ENCODE measurements around the gene GCN1. TPM values are rescaled to one million over a fixed set of nuclear protein-coding genes. Genes with fewer than 3 reads are reported as not detected.

GCN1 gene
- total RNA-seq, 1 donor from 2014 or later, result 130 TPM

GRCh38 chr12:120144215-120144614, 50.3 kb downstream of the GCN1 start:
- H3K4me1 Mint-ChIP-seq (ENCODE audit: unreplicated experiment), result no peaks in the 10 kb centered on the region
- no peak for DNase-seq (ENCODE audit: extremely low spot score, unreplicated experiment)
- TF ChIP-seq, protein P1, sequence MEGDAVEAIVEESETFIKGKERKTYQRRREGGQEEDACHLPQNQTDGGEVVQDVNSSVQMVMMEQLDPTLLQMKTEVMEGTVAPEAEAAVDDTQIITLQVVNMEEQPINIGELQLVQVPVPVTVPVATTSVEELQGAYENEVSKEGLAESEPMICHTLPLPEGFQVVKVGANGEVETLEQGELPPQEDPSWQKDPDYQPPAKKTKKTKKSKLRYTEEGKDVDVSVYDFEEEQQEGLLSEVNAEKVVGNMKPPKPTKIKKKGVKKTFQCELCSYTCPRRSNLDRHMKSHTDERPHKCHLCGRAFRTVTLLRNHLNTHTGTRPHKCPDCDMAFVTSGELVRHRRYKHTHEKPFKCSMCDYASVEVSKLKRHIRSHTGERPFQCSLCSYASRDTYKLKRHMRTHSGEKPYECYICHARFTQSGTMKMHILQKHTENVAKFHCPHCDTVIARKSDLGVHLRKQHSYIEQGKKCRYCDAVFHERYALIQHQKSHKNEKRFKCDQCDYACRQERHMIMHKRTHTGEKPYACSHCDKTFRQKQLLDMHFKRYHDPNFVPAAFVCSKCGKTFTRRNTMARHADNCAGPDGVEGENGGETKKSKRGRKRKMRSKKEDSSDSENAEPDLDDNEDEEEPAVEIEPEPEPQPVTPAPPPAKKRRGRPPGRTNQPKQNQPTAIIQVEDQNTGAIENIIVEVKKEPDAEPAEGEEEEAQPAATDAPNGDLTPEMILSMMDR (conservative IDR thresholded peaks at IDR 0.05), result no peak
- H3K4me3 Mint-ChIP-seq, result no peak overlapping the region
- H3K36me3 Mint-ChIP-seq, result peaks cover 33% of the 10 kb centered on the region
- H3K9me3 Mint-ChIP-seq, result no peaks in the 10 kb centered on the region
- no peaks in the 10 kb centered on the region for H3K27me3 Mint-ChIP-seq
- no peak overlapping the region for H3K27ac Mint-ChIP-seq

- Mint-ChIP-seq H3K9me3 (no peaks in the 10 kb centered on the region), H3K4me1 (ENCODE audit: unreplicated experiment) (no peaks in the 10 kb centered on the region), H3K27me3 (no peaks in the 10 kb centered on the region), H3K4me3 (no peak overlapping the region), H3K36me3 (peaks cover 25% of the 10 kb centered on the region), H3K27ac (no peak overlapping the region)
- no peak for DNase-seq (ENCODE audit: extremely low spot score, unreplicated experiment)
- TF ChIP-seq, protein P1 (conservative IDR thresholded peaks at IDR 0.05), result no peak
Measured at GRCh38 chr12:120142231-120142877, 52.2 kb downstream of the GCN1 start.

DNA sequence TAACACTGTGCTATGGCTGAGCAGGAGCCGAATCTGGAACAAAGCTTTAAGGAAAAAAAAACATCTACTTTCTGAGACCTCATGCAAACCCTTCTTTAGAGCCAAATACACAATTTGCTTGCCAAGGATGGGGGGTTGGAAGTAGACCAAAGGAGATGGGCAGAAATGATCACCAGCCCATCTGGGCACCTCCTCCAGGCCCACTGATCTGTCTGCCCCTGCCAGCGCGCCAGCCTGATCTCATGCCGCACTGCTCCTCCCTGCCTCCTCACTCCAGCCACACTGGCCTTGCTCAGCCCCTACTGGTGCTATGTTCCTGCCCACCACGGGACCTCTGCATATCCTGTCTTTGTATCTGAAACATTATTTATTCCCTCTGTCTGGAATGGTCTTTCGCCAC, 53.2 kb downstream of the GCN1 start:
- DNase-seq (ENCODE audit: extremely low spot score, unreplicated experiment), result no peak
- Mint-ChIP-seq H3K27me3 (no peaks in the 10 kb centered on the region), H3K4me1 (ENCODE audit: unreplicated experiment) (no peaks in the 10 kb centered on the region), H3K4me3 (no peak overlapping the region), H3K27ac (no peak overlapping the region), H3K9me3 (no peaks in the 10 kb centered on the region), H3K36me3 (peaks cover 25% of the 10 kb centered on the region)
- TF ChIP-seq, protein P1 (conservative IDR thresholded peaks at IDR 0.05), result no peak

GRCh38 chr12:120140603-120141002, 53.9 kb downstream of the GCN1 start:
- peaks cover 25% of the 10 kb centered on the region for H3K36me3 Mint-ChIP-seq

GRCh38 chr12:120139958-120140357, 54.6 kb downstream of the GCN1 start:
- Mint-ChIP-seq H3K4me1 (ENCODE audit: unreplicated experiment) (no peaks in the 10 kb centered on the region), H3K9me3 (no peaks in the 10 kb centered on the region), H3K27me3 (no peaks in the 10 kb centered on the region), H3K4me3 (no peak overlapping the region), H3K36me3 (peaks cover 25% of the 10 kb centered on the region), H3K27ac (no peak overlapping the region)
- TF ChIP-seq, protein P1 (conservative IDR thresholded peaks at IDR 0.05), result no peak
- DNase-seq (ENCODE audit: extremely low spot score, unreplicated experiment), result no peak

More at GRCh38 chr12:120140603-120141002, 53.9 kb downstream of the GCN1 start:
- no peak overlapping the region for H3K27ac Mint-ChIP-seq
- no peaks in the 10 kb centered on the region for H3K9me3 Mint-ChIP-seq
- H3K4me1 Mint-ChIP-seq (ENCODE audit: unreplicated experiment), result no peaks in the 10 kb centered on the region
- H3K4me3 Mint-ChIP-seq, result no peak overlapping the region
- TF ChIP-seq, protein P1 (conservative IDR thresholded peaks at IDR 0.05), result no peak
- no peak for DNase-seq (ENCODE audit: extremely low spot score, unreplicated experiment)
- no peaks in the 10 kb centered on the region for H3K27me3 Mint-ChIP-seq

Data from type B pancreatic cell (in vitro differentiated cells).